ELR (cell line): ENCODE results near the gene BPI.
A peak's percentile ranks its signal among the peaks of the same experiment; 100 is the strongest.
"Not testable (repeated sequence)": the region's sequence is repeated elsewhere in the genome, so short reads cannot be mapped to it uniquely, and the experiment has no call there.

Source experiments
- DNase-seq: peaks from one replicate; pipeline ENCODE4 v3.0.0-alpha.2; 2015; ENCODE audit warnings: low read depth

BPI gene

GRCh38 chr20:38363004-38363747, 59.2 kb downstream of the BPI start:
- no peak for DNase-seq

GRCh38 chr20:38369389-38369788, 65.4 kb downstream of the BPI start:
- DNase-seq, result peak; percentile 45

GRCh38 chr20:38372806-38373205, 68.8 kb downstream of the BPI start:
- DNase-seq, result no peak

- DNase-seq, result no peak
Measured at GRCh38 chr20:38373231-38373867, 69.4 kb downstream of the BPI start.

GRCh38 chr20:38373898-38374297, 69.9 kb downstream of the BPI start:
- DNase-seq, result no peak

- DNase-seq, result no peak
Measured at GRCh38 chr20:38377039-38377685, 73.2 kb downstream of the BPI start.

GRCh38 chr20:38377838-38378237, 73.9 kb downstream of the BPI start:
- DNase-seq, result not testable (repeated sequence)

- DNase-seq, result no peak
Measured at GRCh38 chr20:38383147-38383546, 79.2 kb downstream of the BPI start.

- no peak for DNase-seq
Measured at GRCh38 chr20:38386004-38386403, 82.0 kb downstream of the BPI start.

- no peak for DNase-seq
Measured at GRCh38 chr20:38386851-38387250, 82.9 kb downstream of the BPI start.
